GM23248 (cell line): ENCODE measurements around the gene CMTM7. TPM values are rescaled to one million over a fixed set of nuclear protein-coding genes. Genes with fewer than 3 reads are reported as not detected.
"Not testable (repeated sequence)": the region's sequence is repeated elsewhere in the genome, so short reads cannot be mapped to it uniquely, and the experiment has no call there.

Source experiments
- DNase-seq: peaks from one replicate; pipeline ENCODE4 v3.0.0-alpha.2; 2015
- H2AFZ ChIP-seq: fragments of 200-600 bp; sonication (generic); 2 replicates; pipeline ENCODE4 v1.6.1; 2016; ENCODE audit warnings: antibody characterized with exemption
- H3F3A ChIP-seq: fragments of 200-600 bp; sonication (generic); 2 replicates; pipeline ENCODE4 v1.6.1; 2016; ENCODE audit warnings: mild to moderate bottlenecking, antibody characterized with exemption, mixed run types; ENCODE audit not compliant: insufficient read depth
- H3K27ac ChIP-seq: fragments of 200-600 bp; sonication (generic); 2 replicates; pipeline ENCODE4 v1.5.1; 2016; ENCODE audit warnings: mild to moderate bottlenecking
- H3K27me3 ChIP-seq: fragments of 200-600 bp; sonication (generic); replicated peaks from 2 replicates; pipeline ENCODE4 v1.6.1; 2016; ENCODE audit warnings: mild to moderate bottlenecking; ENCODE audit not compliant: insufficient read depth
- H3K36me3 ChIP-seq: fragments of 200-600 bp; sonication (generic); 2 replicates; pipeline ENCODE4 v1.6.1; 2016; ENCODE audit warnings: low read depth, mild to moderate bottlenecking
- H3K4me1 ChIP-seq: fragments of 200-600 bp; sonication (generic); 2 replicates; pipeline ENCODE4 v1.6.1; 2016; ENCODE audit warnings: mild to moderate bottlenecking; ENCODE audit not compliant: insufficient read depth
- H3K4me2 ChIP-seq: fragments of 200-600 bp; sonication (generic); one replicate; pipeline ENCODE4 v1.6.1; 2016; ENCODE audit warnings: mild to moderate bottlenecking; ENCODE audit not compliant: unreplicated experiment
- H3K4me3 ChIP-seq: fragments of 200-600 bp; sonication (generic); 2 replicates; pipeline ENCODE4 v1.5.1; 2016; ENCODE audit warnings: mild to moderate bottlenecking
- H3K79me2 ChIP-seq: fragments of 200-600 bp; sonication (generic); 2 replicates; pipeline ENCODE4 v1.6.1; 2016; ENCODE audit warnings: mild to moderate bottlenecking; ENCODE audit not compliant: insufficient read depth
- H3K9ac ChIP-seq: fragments of 200-600 bp; sonication (generic); 2 replicates; pipeline ENCODE4 v1.6.1; 2016; ENCODE audit warnings: mild to moderate bottlenecking
- H3K9me2 ChIP-seq: fragments of 200-600 bp; sonication (generic); 2 replicates; pipeline ENCODE4 v1.6.1; 2016; ENCODE audit warnings: mixed run types, mild to moderate bottlenecking, moderate library complexity; ENCODE audit not compliant: insufficient read depth
- H3K9me3 ChIP-seq: fragments of 200-600 bp; sonication (generic); one replicate; pipeline ENCODE4 v1.6.1; 2017; ENCODE audit warnings: low read depth
- H4K20me1 ChIP-seq: fragments of 200-600 bp; sonication (generic); 2 replicates; pipeline ENCODE4 v1.6.0; 2016; ENCODE audit not compliant: insufficient read depth
- EZH2 ChIP-seq: fragments of 200-600 bp; sonication (generic); IDR thresholded peaks from 2 replicates; pipeline ENCODE4 v1.6.1; 2018; ENCODE audit warnings: antibody characterized with exemption, mild to moderate bottlenecking; ENCODE audit not compliant: insufficient read depth, poor library complexity, severe bottlenecking
- EZH2phosphoT487 ChIP-seq: fragments of 200-600 bp; sonication (generic); IDR thresholded peaks from 2 replicates; pipeline ENCODE4 v1.6.1; 2018; ENCODE audit warnings: antibody characterized with exemption, moderate library complexity, mild to moderate bottlenecking, low read depth; ENCODE audit not compliant: insufficient read depth
- WGBS, 2 experiments: methylation state at CpG; one replicate each; pipeline ENCODE4 v1.1.6; 2015 to 2017; ENCODE audit warnings: low lambda C conversion rate in 2 of 2, low coverage in 1 of 2; ENCODE audit errors: missing lambda C conversion rate in 2 of 2; 5-methylcytosine and 5-hydroxymethylcytosine counted together
- in situ Hi-C: fragments of 300-500 bp; cut with MboI; formaldehyde crosslinking; loops from 2 replicates; pipeline ENCODE4 v1.15.0; 2020
- polyA plus RNA-seq: library from polyadenylated mRNA; unstranded; fragments of >200 nt; fragmentation: Nextera tagmentation; extraction: Ambion mirVana; gene quantifications from 2 replicates; pipeline ENCODE4 v1.2.1, GENCODE V29; 2016
- total RNA-seq: library from RNA; depleted of rRNA; stranded (reverse); fragments of >200 nt; shearing (Covaris generic); gene quantifications from 2 replicates; pipeline ENCODE4 v1.2.3, GENCODE V29; 2014

The CMTM7 gene
- total and polyA plus RNA-seq, 2 experiments from 2014 or later: 6.3 to 23.0 TPM

DNA sequence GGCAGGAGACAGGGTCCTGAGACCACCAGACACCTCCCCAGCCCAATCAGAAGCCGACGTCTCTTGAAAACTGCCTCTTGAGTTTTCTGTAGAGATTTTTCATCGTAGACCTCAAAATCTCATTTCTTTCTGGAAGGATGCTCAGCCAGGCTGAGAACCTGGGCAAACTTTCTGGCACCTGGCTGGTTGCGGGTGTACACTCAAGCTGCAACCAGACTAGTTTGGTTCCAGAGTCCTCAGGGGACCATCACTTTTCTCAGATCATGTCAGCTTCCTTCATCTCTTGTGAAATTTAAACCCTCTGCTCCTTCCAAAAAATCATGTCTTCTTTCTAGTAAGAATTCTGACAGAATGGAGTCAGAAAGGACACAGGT, 45.1 kb downstream of the CMTM7 start:
- peaks cover 20% of the 10 kb centered on the region for H3K4me1 ChIP-seq
- no peak overlapping the region for H2AFZ ChIP-seq
- no peak overlapping the region for H3K9ac ChIP-seq
- no peak for DNase-seq
- 94 to 100% methylated on average over 4 of the region's 4 CpGs for WGBS, 2 experiments
- H3K4me3 ChIP-seq: no peak overlapping the region
- no peak overlapping the region for H3K27ac ChIP-seq
- in situ Hi-C loops: no loop called here
- no peaks in the 10 kb centered on the region for H3K9me2 ChIP-seq
- no peak for TF ChIP-seq EZH2phosphoT487
- no peak for TF ChIP-seq EZH2
- no peaks in the 10 kb centered on the region for H4K20me1 ChIP-seq
- no peak overlapping the region for H3K4me2 ChIP-seq
- H3K79me2 ChIP-seq: no peaks in the 10 kb centered on the region
- H3F3A ChIP-seq: no peaks in the 10 kb centered on the region
- no peaks in the 10 kb centered on the region for H3K36me3 ChIP-seq
- no peaks in the 10 kb centered on the region for H3K9me3 ChIP-seq
- H3K27me3 ChIP-seq: no peaks in the 10 kb centered on the region

DNA sequence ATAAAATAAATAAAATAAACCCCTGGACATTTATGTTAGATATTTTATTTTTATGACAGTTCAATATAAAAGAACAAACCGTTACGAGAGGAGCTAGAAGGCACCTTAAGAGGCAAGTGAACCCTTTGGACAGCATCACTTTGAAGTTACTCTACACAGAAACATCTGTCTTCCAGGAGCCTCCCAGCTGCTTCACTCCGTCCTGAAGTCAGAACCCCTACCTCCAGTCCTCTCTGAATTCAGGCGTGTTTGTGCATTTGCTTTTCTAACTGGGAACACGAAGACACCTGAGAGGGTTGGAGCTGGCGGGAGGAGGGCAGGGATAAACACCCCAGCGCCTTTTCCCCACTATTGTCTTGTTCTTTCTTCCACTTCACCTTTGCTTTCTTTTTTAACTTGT, 46.2 kb downstream of the CMTM7 start:
- no peak overlapping the region for H3K9ac ChIP-seq
- no peak overlapping the region for H3K4me2 ChIP-seq
- no peaks in the 10 kb centered on the region for H3K9me2 ChIP-seq
- in situ Hi-C loops: no loop called here
- peaks cover 4% of the 10 kb centered on the region for H3F3A ChIP-seq
- 90 to 95% methylated on average over 7 of the region's 7 CpGs for WGBS, 2 experiments
- H3K27ac ChIP-seq: no peak overlapping the region
- H4K20me1 ChIP-seq: no peaks in the 10 kb centered on the region
- H3K4me3 ChIP-seq: no peak overlapping the region
- DNase-seq: no peak
- H3K36me3 ChIP-seq: no peaks in the 10 kb centered on the region
- H3K79me2 ChIP-seq: no peaks in the 10 kb centered on the region
- no peaks in the 10 kb centered on the region for H3K27me3 ChIP-seq
- H2AFZ ChIP-seq: no peak overlapping the region
- H3K4me1 ChIP-seq: peaks cover 23% of the 10 kb centered on the region
- no peak for TF ChIP-seq EZH2phosphoT487
- no peak for TF ChIP-seq EZH2
- no peaks in the 10 kb centered on the region for H3K9me3 ChIP-seq

- whole genome bisulfite sequencing, 2 experiments: 91 to 93% methylated on average over 10 of the region's 10 CpGs
- Histone ChIP-seq H4K20me1 (no peaks in the 10 kb centered on the region), H3K9ac (no peak overlapping the region), H3K4me1 (peaks cover 28% of the 10 kb centered on the region), H3K9me3 (no peaks in the 10 kb centered on the region), H3F3A (peaks cover 13% of the 10 kb centered on the region), H3K79me2 (no peaks in the 10 kb centered on the region), H3K27me3 (no peaks in the 10 kb centered on the region), H3K4me3 (no peak overlapping the region), H3K4me2 (no peak overlapping the region), H3K36me3 (no peaks in the 10 kb centered on the region), H3K27ac (no peak overlapping the region), H2AFZ (no peak overlapping the region), H3K9me2 (no peaks in the 10 kb centered on the region)
- in situ Hi-C loops: no loop called here
- no peak for DNase-seq
- TF ChIP-seq EZH2phosphoT487 (no peak), EZH2 (no peak)
Measured at GRCh38 chr3:32438596-32439344, 47.1 kb downstream of the CMTM7 start.

DNA sequence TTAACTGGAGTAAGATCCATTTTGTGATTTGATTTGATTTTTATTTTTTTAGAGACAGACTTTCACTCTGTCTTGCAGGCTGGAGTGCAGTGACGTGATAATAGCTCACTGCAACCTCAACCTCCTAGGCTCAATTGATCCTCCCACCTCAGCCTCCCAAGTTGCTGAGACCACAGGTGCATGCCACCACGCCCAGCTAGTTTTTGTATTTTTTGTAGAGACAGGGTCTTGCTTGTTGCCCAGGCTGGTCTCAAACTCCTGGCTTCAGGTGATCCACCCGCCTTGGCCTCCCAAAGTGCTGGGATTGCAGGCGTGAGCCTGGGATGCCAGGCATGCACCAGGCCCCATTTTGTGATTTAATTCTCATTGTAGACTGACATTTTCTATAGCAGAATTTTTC, 47.8 kb downstream of the CMTM7 start:
- H4K20me1 ChIP-seq, H2AFZ ChIP-seq, H3K9me3 ChIP-seq, DNase-seq, H3K4me2 ChIP-seq, H3K27me3 ChIP-seq, H3K4me3 ChIP-seq, H3K79me2 ChIP-seq, H3K9ac ChIP-seq, H3K36me3 ChIP-seq, H3K9me2 ChIP-seq, H3K27ac ChIP-seq, in situ Hi-C loops: not testable (repeated sequence)
- H3K4me1 ChIP-seq: peaks cover 32% of the 10 kb centered on the region
- WGBS, 2 experiments: 98 to 100% methylated on average over 4 of the region's 4 CpGs
- peaks cover 17% of the 10 kb centered on the region for H3F3A ChIP-seq
